IMR-90 (cell line): ENCODE data around the gene LTC4S. TPM values are rescaled to one million over a fixed set of nuclear protein-coding genes. Genes with fewer than 3 reads are reported as not detected.

ENCODE experiments used
- ATAC-seq: fragments of 200-7000 bp; cut with Tn5 transposase; 2 replicates; pipeline ENCODE4 v1.9.1; 2020; ENCODE audit warnings: low read depth, mild to moderate bottlenecking, moderate library complexity
- BruUV-seq: library from RNA; stranded (reverse); fragments of 400-500 nt; replicated peaks from 2 replicates; lab custom pipeline; 2021; lab: Mats Ljungman, UMichigan
- CTCF ChIA-PET: fragments of 300-600 bp; formaldehyde crosslinking; extraction: SDS; loops from one replicate; lab custom pipeline; 2021; ENCODE audit warnings: antibody characterized with exemption; lab: Yijun Ruan, JAX
- POLR2A ChIA-PET: fragments of 300-600 bp; sonication (Branson Sonifier 250); formaldehyde crosslinking; loops from one replicate; lab custom pipeline; 2022; ENCODE audit warnings: antibody characterized with exemption; ENCODE audit not compliant: unreplicated experiment; lab: Charles Lee
- DNase-seq: peaks from one replicate; pipeline ENCODE4 v3.0.0; 2013
- H2AFZ ChIP-seq: replicated peaks from 2 replicates; pipeline ENCODE3; 2013; ENCODE audit warnings: low read length, mild to moderate bottlenecking; ENCODE audit not compliant: poor library complexity
- H2AK5ac ChIP-seq: 2 replicates; pipeline ENCODE4 v1.6.1; 2013; ENCODE audit warnings: low read depth, low read length, inconsistent platforms
- H2AK9ac ChIP-seq: replicated peaks from 2 replicates; pipeline ENCODE3; 2013; ENCODE audit warnings: mild to moderate bottlenecking, low read depth, low read length, moderate library complexity; ENCODE audit not compliant: poor library complexity
- H2BK120ac ChIP-seq: 2 replicates; pipeline ENCODE4 v1.6.1; 2013; ENCODE audit warnings: low read depth, low read length, inconsistent platforms
- H2BK15ac ChIP-seq: 3 replicates; pipeline ENCODE4 v1.6.1; 2013; ENCODE audit warnings: low read depth, low read length, inconsistent platforms
- H2BK20ac ChIP-seq: 2 replicates; pipeline ENCODE4 v1.6.1; 2013; ENCODE audit warnings: low read depth, mild to moderate bottlenecking, inconsistent platforms, low read length, moderate library complexity
- H2BK5ac ChIP-seq: 2 replicates; pipeline ENCODE4 v1.6.1; 2013; ENCODE audit warnings: mild to moderate bottlenecking, low read depth, low read length, inconsistent platforms; ENCODE audit not compliant: poor library complexity, severe bottlenecking
- H3K14ac ChIP-seq: replicated peaks from 2 replicates; pipeline ENCODE4 v1.6.1; 2013; ENCODE audit warnings: low read depth, low read length, inconsistent platforms
- H3K18ac ChIP-seq: 2 replicates; pipeline ENCODE4 v1.6.1; 2013; ENCODE audit warnings: low read depth, low read length, control low read depth
- H3K23ac ChIP-seq: 2 replicates; pipeline ENCODE4 v1.6.1; 2013; ENCODE audit warnings: low read depth, low read length, inconsistent platforms
- H3K27ac ChIP-seq: 2 replicates; pipeline ENCODE4 v1.5.1; 2013; ENCODE audit warnings: mild to moderate bottlenecking, control low read depth, low read length; ENCODE audit not compliant: insufficient read depth
- H3K27me3 ChIP-seq: 2 replicates; pipeline ENCODE4 v1.6.1; 2013; ENCODE audit warnings: low read length; ENCODE audit not compliant: control insufficient read depth, insufficient read depth
- H3K36me3 ChIP-seq: 2 replicates; pipeline ENCODE4 v1.6.1; 2013; ENCODE audit warnings: low read length, mixed read lengths; ENCODE audit not compliant: control insufficient read depth, insufficient read depth
- H3K4ac ChIP-seq: 2 replicates; pipeline ENCODE4 v1.6.1; 2013; ENCODE audit warnings: low read depth, low read length, inconsistent platforms
- H3K4me1 ChIP-seq: 2 replicates; pipeline ENCODE4 v1.6.1; 2013; ENCODE audit warnings: low read length, mixed read lengths; ENCODE audit not compliant: control insufficient read depth, insufficient read depth
- H3K4me2 ChIP-seq: 2 replicates; pipeline ENCODE4 v1.6.1; 2013; ENCODE audit warnings: low read depth, mild to moderate bottlenecking, control low read depth, low read length, moderate library complexity
- H3K4me3 ChIP-seq: 2 replicates; pipeline ENCODE4 v1.5.1; 2013; ENCODE audit warnings: low read depth, mild to moderate bottlenecking, control low read depth, low read length, moderate library complexity; ENCODE audit not compliant: insufficient read depth
- H3K56ac ChIP-seq: 2 replicates; pipeline ENCODE4 v1.6.1; 2013; ENCODE audit warnings: low read length, inconsistent platforms; ENCODE audit not compliant: insufficient read depth; ENCODE audit errors: extremely low read depth
- H3K79me1 ChIP-seq, 2 experiments: 2 replicates each; pipeline ENCODE4 v1.6.1; 2013; ENCODE audit warnings: low read length in 2 of 2, inconsistent platforms in 1 of 2, low read depth in 1 of 2
- H3K9ac ChIP-seq: 2 replicates; pipeline ENCODE4 v1.6.1; 2013; ENCODE audit warnings: low read depth, low read length, control low read depth
- H3K9me1 ChIP-seq: 2 replicates; pipeline ENCODE4 v1.6.1; 2013; ENCODE audit warnings: low read length, inconsistent platforms; ENCODE audit not compliant: insufficient read depth
- H3K9me3 ChIP-seq: 2 replicates; pipeline ENCODE4 v1.6.1; 2013; ENCODE audit warnings: low read length; ENCODE audit not compliant: control insufficient read depth, insufficient read depth
- H4K20me1 ChIP-seq: 2 replicates; pipeline ENCODE4 v1.6.1; 2013; ENCODE audit warnings: low read length, inconsistent platforms; ENCODE audit not compliant: insufficient read depth
- H4K5ac ChIP-seq: 2 replicates; pipeline ENCODE4 v1.6.1; 2013; ENCODE audit warnings: mild to moderate bottlenecking, low read depth, low read length, control low read depth
- H4K8ac ChIP-seq, 2 experiments: 2 replicates each; pipeline ENCODE4 v1.6.1; 2013; ENCODE audit warnings: low read depth in 2 of 2, low read length in 2 of 2, control low read depth in 1 of 2, inconsistent platforms in 1 of 2
- H4K91ac ChIP-seq: 2 replicates; pipeline ENCODE4 v1.6.1; 2013; ENCODE audit warnings: low read depth, low read length, inconsistent platforms; ENCODE audit not compliant: insufficient read depth
- BHLHE40 ChIP-seq: fragments of 150-350 bp; IDR thresholded peaks from 2 replicates; pipeline ENCODE4 v1.6.1; 2016; ENCODE audit warnings: mild to moderate bottlenecking, low read depth, low read length
- CEBPB ChIP-seq: IDR thresholded peaks from 2 replicates; pipeline ENCODE4 v1.6.1; 2012; ENCODE audit warnings: low read depth, low read length, improper control_type of control experiment
- CHD1 ChIP-seq: IDR thresholded peaks from 2 replicates; pipeline ENCODE4 v1.6.1; 2012; ENCODE audit warnings: low read depth, low read length, improper control_type of control experiment
- CTCF ChIP-seq: conservative IDR thresholded peaks from 2 replicates; pipeline ENCODE4 v1.5.1; 2012; ENCODE audit warnings: mild to moderate bottlenecking, low read depth, low read length, improper control_type of control experiment
- ELK1 ChIP-seq: fragments of 150-350 bp; IDR thresholded peaks from 2 replicates; pipeline ENCODE4 v1.6.1; 2016; ENCODE audit warnings: low read depth, mild to moderate bottlenecking, low read length, moderate library complexity, borderline replicate concordance
- FOS ChIP-seq: fragments of 150-350 bp; IDR thresholded peaks from 2 replicates; pipeline ENCODE4 v1.6.1; 2016; ENCODE audit warnings: low read depth, low read length
- MAFK ChIP-seq: IDR thresholded peaks from 2 replicates; pipeline ENCODE4 v1.6.1; 2012; ENCODE audit warnings: low read depth, low read length, improper control_type of control experiment
- MAZ ChIP-seq: IDR thresholded peaks from 2 replicates; pipeline ENCODE4 v1.6.1; 2012; ENCODE audit warnings: low read depth, mild to moderate bottlenecking, low read length, improper control_type of control experiment, moderate library complexity, borderline replicate concordance
- MXI1 ChIP-seq: IDR thresholded peaks from 2 replicates; pipeline ENCODE4 v1.6.1; 2012; ENCODE audit warnings: low read depth, mild to moderate bottlenecking, low read length, moderate library complexity, borderline replicate concordance
- NFE2L2 ChIP-seq: fragments of 150-350 bp; IDR thresholded peaks from 2 replicates; pipeline ENCODE4 v1.6.1; 2016; ENCODE audit warnings: low read depth, mild to moderate bottlenecking, low read length
- POLR2A ChIP-seq: IDR thresholded peaks from 2 replicates; pipeline ENCODE4 v1.6.1; 2012; ENCODE audit warnings: mild to moderate bottlenecking, low read depth, low read length
- RAD21 ChIP-seq: IDR thresholded peaks from 2 replicates; pipeline ENCODE4 v1.6.1; 2012; ENCODE audit warnings: low read length, improper control_type of control experiment
- RCOR1 ChIP-seq: IDR thresholded peaks from 2 replicates; pipeline ENCODE4 v1.6.1; 2012; ENCODE audit warnings: mild to moderate bottlenecking, low read length, improper control_type of control experiment; ENCODE audit not compliant: insufficient replicate concordance
- RFX5 ChIP-seq: IDR thresholded peaks from 2 replicates; pipeline ENCODE4 v1.8.0; 2012; ENCODE audit warnings: low read depth, mild to moderate bottlenecking, low read length, moderate library complexity
- SMC3 ChIP-seq: fragments of 150-350 bp; IDR thresholded peaks from 2 replicates; pipeline ENCODE4 v1.6.1; 2016; ENCODE audit warnings: low read depth, mild to moderate bottlenecking, antibody characterized with exemption, low read length, moderate library complexity
- USF2 ChIP-seq: fragments of 150-350 bp; IDR thresholded peaks from 2 replicates; pipeline ENCODE4 v1.6.1; 2017; ENCODE audit warnings: mild to moderate bottlenecking, antibody characterized with exemption, low read length, low read depth
- WGBS, 2 experiments: methylation state at CpG; one replicate each; pipeline versions ENCODE4 v1.1.5 to v1.1.7; 2013; ENCODE audit warnings: missing lambda C conversion rate in 2 of 2; ENCODE audit not compliant: insufficient read length in 1 of 2; ENCODE audit errors: extremely low coverage in 2 of 2; 5-methylcytosine and 5-hydroxymethylcytosine counted together
- dilution Hi-C: fragments of 300-500 bp; cut with HindIII; formaldehyde crosslinking; loops from one replicate; pipeline ENCODE4 v1.14.3; 2018; ENCODE audit warnings: low sequenced_read_pairs; ENCODE audit not compliant: unreplicated experiment
- in situ Hi-C: fragments of 300-500 bp; cut with MboI; formaldehyde crosslinking; loops from 3 replicates; pipeline ENCODE4 v1.14.3; 2019; ENCODE audit warnings: low sequenced_read_pairs, inconsistent platforms, mixed read lengths
- intact Hi-C: fragments of 100-400 bp; cut with micrococcal nuclease; formaldehyde crosslinking; loops from 2 replicates; pipeline ENCODE4 v1.10.0; 2022
- polyA plus RNA-seq, 3 experiments: library from polyadenylated mRNA; depleted of rRNA; stranded (reverse); fragments of >200 nt; gene quantifications; 2 replicates each; pipeline ENCODE4 v1.2.3, GENCODE V29; 2012; ENCODE audit warnings: low replicate concordance in 1 of 3
- total RNA-seq: library from RNA; depleted of rRNA; stranded (reverse); fragments of >200 nt; gene quantifications from 2 replicates; pipeline ENCODE4 v1.2.3, GENCODE V29; 2012

Gene LTC4S
- total and polyA plus RNA-seq, 2 of the 4 experiments (the other 2 are of a cell fraction), result 0.72 TPM; not detected in 1

GRCh38 chr5:179771311-179771895, 22.4 kb upstream of the LTC4S start:
- H2AK9ac ChIP-seq, result no peak overlapping the region
- dilution Hi-C loops (no loop called here), in situ Hi-C loops (no loop called here), intact Hi-C loops (no loop called here)
- ATAC-seq (no peak), DNase-seq (no peak)
- no TSS peak for BruUV-seq
- H4K20me1 ChIP-seq, result peaks cover 11% of the 10 kb centered on the region; the same call in 1 of the 2 replicates
- no peak overlapping the region for H3K14ac ChIP-seq
- H2BK120ac ChIP-seq, result no peak overlapping the region
- no peak overlapping the region for H3K18ac ChIP-seq
- TF ChIP-seq USF2 (no peak), MAFK (no peak), FOS (no peak), RCOR1 (no peak), POLR2A (no peak), MAZ (no peak), CHD1 (no peak), BHLHE40 (no peak), MXI1 (no peak), ELK1 (no peak), NFE2L2 (no peak), CEBPB (no peak), RAD21 (no peak), CTCF (no peak), RFX5 (no peak), SMC3 (no peak)
- ChIA-PET POLR2A (no interaction called here), CTCF (interaction anchor here (0.7 kb wide), 1 partner anchor 9 kb away, joined by 3 read pairs; no protein-coding TSS in a partner anchor)
- peaks cover 3% of the 10 kb centered on the region for H3K9me1 ChIP-seq
- no peak overlapping the region for H2AK5ac ChIP-seq
- H3K4me3 ChIP-seq, result no peak overlapping the region
- H4K5ac ChIP-seq, result no peak overlapping the region
- no peaks in the 10 kb centered on the region for H3K27me3 ChIP-seq
- no peak overlapping the region for H4K8ac ChIP-seq
- no peak overlapping the region for H2BK20ac ChIP-seq
- H3K4ac ChIP-seq, result no peak overlapping the region
- H3K4me1 ChIP-seq, result peaks cover 2% of the 10 kb centered on the region
- H2BK15ac ChIP-seq, result no peak overlapping the region
- peaks cover 73% of the 10 kb centered on the region for H3K36me3 ChIP-seq
- 93% methylated on average over 2 of the region's 4 CpGs; no CpG with 5 or more reads in 1 of the 2 experiments for WGBS, 2 experiments
- H3K27ac ChIP-seq, result no peak overlapping the region
- no peak overlapping the region for H3K9ac ChIP-seq
- H2AFZ ChIP-seq, result no peak overlapping the region
- H3K79me1 ChIP-seq, result peaks cover 24 to 62% of the 10 kb centered on the region in 2 experiments
- H3K4me2 ChIP-seq, result no peak overlapping the region
- no peak overlapping the region for H2BK5ac ChIP-seq
- no peak overlapping the region for H4K91ac ChIP-seq
- H3K9me3 ChIP-seq, result no peaks in the 10 kb centered on the region
- H3K56ac ChIP-seq, result no peak overlapping the region
- H3K23ac ChIP-seq, result no peak overlapping the region
